HL-60 (cell line): ENCODE data around the gene LRRN2.

ENCODE experiments used
- DNase-seq, 2 experiments: peaks; one replicate each; pipeline ENCODE4 v3.0.0-alpha.2; 2010 to 2020; ENCODE audit warnings: low read depth in 1 of 2, low spot score in 1 of 2
- H3K27ac ChIP-seq: fragments of 250-450 bp; sonication (Bioruptor Pico); replicated peaks from 2 replicates; pipeline ENCODE4 v1.5.1; 2020; ENCODE audit warnings: mild to moderate bottlenecking, moderate library complexity
- H3K27me3 ChIP-seq: fragments of 250-450 bp; sonication (Bioruptor Pico); 2 replicates; pipeline ENCODE4 v1.5.1; 2021; ENCODE audit warnings: mild to moderate bottlenecking, moderate library complexity; ENCODE audit not compliant: insufficient read depth, poor library complexity, severe bottlenecking
- H3K4me3 ChIP-seq: replicated peaks from 2 replicates; pipeline ENCODE4 v1.5.1; 2011; ENCODE audit warnings: mild to moderate bottlenecking, control low read depth, low read length; ENCODE audit not compliant: insufficient read depth
- CTCF ChIP-seq: IDR thresholded peaks from one replicate; pipeline ENCODE4 v1.5.1; 2011; ENCODE audit warnings: low read length, control low read depth, inconsistent platforms; ENCODE audit not compliant: insufficient read depth
- GABPA ChIP-seq: IDR thresholded peaks from 2 replicates; pipeline ENCODE4 v1.6.1; 2012; ENCODE audit warnings: low read depth
- POLR2AphosphoS5 ChIP-seq: IDR thresholded peaks from 2 replicates; pipeline ENCODE4 v1.6.1; 2012; ENCODE audit warnings: low read depth
- REST ChIP-seq: IDR thresholded peaks from 2 replicates; pipeline ENCODE4 v1.6.1; 2012; ENCODE audit warnings: low read depth; ENCODE audit not compliant: insufficient replicate concordance
- SPI1 ChIP-seq: IDR thresholded peaks from 2 replicates; pipeline ENCODE4 v1.6.1; 2012; ENCODE audit warnings: low read depth, mild to moderate bottlenecking, borderline replicate concordance

Gene LRRN2

GRCh38 chr1:204701229-204701628 is 15.7 kb upstream of the LRRN2 start:
- H3K27ac ChIP-seq = no peak overlapping the region
- H3K27me3 ChIP-seq = no peaks in the 10 kb centered on the region
- H3K4me3 ChIP-seq = no peak overlapping the region
- DNase-seq = no peak
- no peak for TF ChIP-seq SPI1
- no peak for TF ChIP-seq POLR2AphosphoS5
- no peak for TF ChIP-seq REST
- TF ChIP-seq GABPA = no peak
- TF ChIP-seq CTCF = no peak

GRCh38 chr1:204697893-204698292 is 12.4 kb upstream of the LRRN2 start:
- no peak for TF ChIP-seq REST
- TF ChIP-seq POLR2AphosphoS5 = no peak
- TF ChIP-seq SPI1 = no peak
- no peak for TF ChIP-seq CTCF
- TF ChIP-seq GABPA = no peak
- DNase-seq = no peak
- H3K27ac ChIP-seq = no peak overlapping the region
- H3K27me3 ChIP-seq = peaks cover 21% of the 10 kb centered on the region
- H3K4me3 ChIP-seq = no peak overlapping the region

- no peak for DNase-seq
- Histone ChIP-seq H3K27ac (no peak overlapping the region), H3K27me3 (peaks cover 21% of the 10 kb centered on the region), H3K4me3 (no peak overlapping the region)
- TF ChIP-seq CTCF (no peak), REST (no peak), SPI1 (no peak), GABPA (no peak), POLR2AphosphoS5 (no peak)
These were observed 11.1 kb upstream of the LRRN2 start for GRCh38 chr1:204696606-204697005.
